ENCODE data around the gene PLPP3.

PLPP3 gene

GRCh38 chr1:56533621-56534020 lies 45.7 kb downstream of the PLPP3 start:
- no peaks in the 10 kb centered on the region for H3K9me3 ChIP-seq (ENCODE audit: control insufficient read depth, insufficient read depth, low read depth, low read length)
- CTCF ChIA-PET: interaction anchor here (0.6 kb wide), 1 partner anchor 175 kb away, joined by 3 read pairs; no protein-coding TSS in a partner anchor
- TF ChIP-seq ZNF37A (tag by site-specific recombination; IDR thresholded peaks at IDR 0.05) (no peak), ZNF169 (tag by site-specific recombination; IDR thresholded peaks at IDR 0.05) (no peak), ZNF354C (tag by site-specific recombination; IDR thresholded peaks at IDR 0.05; ENCODE audit: borderline replicate concordance, low read depth) (no peak), ZNF280C (tag by site-specific recombination; IDR thresholded peaks at IDR 0.05) (no peak), ZNF701 (tag by site-specific recombination; IDR thresholded peaks at IDR 0.05) (no peak), PRDM6 (tag by site-specific recombination; IDR thresholded peaks at IDR 0.05) (no peak), ZNF561 (tag by site-specific recombination; IDR thresholded peaks at IDR 0.05; ENCODE audit: borderline replicate concordance) (no peak), OVOL3 (tag by site-specific recombination; IDR thresholded peaks at IDR 0.05) (no peak), ZNF555 (tag by site-specific recombination; conservative IDR thresholded peaks at IDR 0.05) (no peak), ZNF248 (tag by site-specific recombination; IDR thresholded peaks at IDR 0.05) (no peak), RBAK (tag by site-specific recombination; IDR thresholded peaks at IDR 0.05) (no peak)
- H3K27ac ChIP-seq (ENCODE audit: extremely low read depth, low read depth, low read length): no peak overlapping the region
- POLR2A ChIA-PET: no interaction called here
- H3K4me1 ChIP-seq (ENCODE audit: control insufficient read depth, insufficient read depth, low read length): peaks cover 29% of the 10 kb centered on the region
- peaks cover 0 to 15% of the 10 kb centered on the region in 2 experiments; a peak in 1 of 3 replicates for H3K36me3 ChIP-seq (ENCODE audit: control insufficient read depth in 2 of 2, insufficient read depth in 1 of 2, low read length in 2 of 2)
- no peak overlapping the region for H3K4me3 ChIP-seq (ENCODE audit: low read depth, low read length)

DNA sequence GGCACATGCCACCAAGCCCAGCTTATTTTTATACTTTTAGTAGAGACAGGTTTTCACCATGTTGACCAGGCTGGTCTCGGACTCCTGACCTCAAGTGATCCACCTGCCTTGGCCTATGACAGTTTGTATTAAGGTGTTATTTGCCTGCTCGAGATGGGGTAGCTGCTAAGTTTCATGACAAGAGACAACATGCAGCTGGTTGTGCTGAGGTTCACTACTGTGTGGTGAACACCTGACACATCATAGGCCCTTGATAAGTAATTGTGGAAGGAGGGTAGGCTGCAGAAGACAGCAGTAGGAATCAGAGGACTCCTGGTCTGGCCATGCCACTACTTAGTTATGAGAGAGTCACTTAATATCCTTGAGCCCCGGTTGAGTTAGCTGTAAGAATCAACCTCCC lies 46.2 kb downstream of the PLPP3 start:
- Histone ChIP-seq H3K36me3 (ENCODE audit: control insufficient read depth in 2 of 2, insufficient read depth in 1 of 2, low read length in 2 of 2) (peaks cover 0 to 15% of the 10 kb centered on the region in 2 experiments; a peak in 1 of 3 replicates), H3K4me3 (ENCODE audit: low read depth, low read length) (no peak overlapping the region), H3K4me1 (ENCODE audit: control insufficient read depth, insufficient read depth, low read length) (peaks cover 33% of the 10 kb centered on the region), H3K27ac (ENCODE audit: extremely low read depth, low read depth, low read length) (no peak overlapping the region; the same call in 1 of the 2 replicates), H3K9me3 (ENCODE audit: control insufficient read depth, insufficient read depth, low read depth, low read length) (no peaks in the 10 kb centered on the region)
- ChIA-PET CTCF (interaction anchor here (0.6 kb wide), 1 partner anchor 176 kb away, joined by 3 read pairs; no protein-coding TSS in a partner anchor), POLR2A (no interaction called here)
- TF ChIP-seq BCL11A (tag by site-specific recombination; IDR thresholded peaks at IDR 0.05; ENCODE audit: low read depth) (no peak), MEIS1 (CRISPR knock-in tag; IDR thresholded peaks at IDR 0.05; ENCODE audit: borderline replicate concordance) (no peak), ZFP3 (tag by site-specific recombination; IDR thresholded peaks at IDR 0.05; ENCODE audit: low read depth) (no peak), ZNF555 (tag by site-specific recombination; conservative IDR thresholded peaks at IDR 0.05) (no peak), HIC1 (tag by site-specific recombination; IDR thresholded peaks at IDR 0.05) (no peak), ZNF140 (tag by site-specific recombination; IDR thresholded peaks at IDR 0.05) (no peak), ZNF37A (tag by site-specific recombination; IDR thresholded peaks at IDR 0.05) (no peak), REPIN1 (tag by site-specific recombination; IDR thresholded peaks at IDR 0.05; ENCODE audit: low read depth) (no peak), HOXA7 (CRISPR knock-in tag; IDR thresholded peaks at IDR 0.05; ENCODE audit: borderline replicate concordance) (no peak), ZNF280C (tag by site-specific recombination; IDR thresholded peaks at IDR 0.05) (no peak), KLF1 (tag by site-specific recombination; IDR thresholded peaks at IDR 0.05) (no peak)

All from HEK293 (cell line).